ENCODE measurements around the gene HERC2. TPM values are rescaled to one million over a fixed set of nuclear protein-coding genes. Genes with fewer than 3 reads are reported as not detected.

HERC2 gene
- total and polyA plus RNA-seq, 2 of the 13 experiments (the other 11 are each of a cell fraction or from before 2014, with no cell fraction given) = 17.6 to 24.8 TPM

DNA sequence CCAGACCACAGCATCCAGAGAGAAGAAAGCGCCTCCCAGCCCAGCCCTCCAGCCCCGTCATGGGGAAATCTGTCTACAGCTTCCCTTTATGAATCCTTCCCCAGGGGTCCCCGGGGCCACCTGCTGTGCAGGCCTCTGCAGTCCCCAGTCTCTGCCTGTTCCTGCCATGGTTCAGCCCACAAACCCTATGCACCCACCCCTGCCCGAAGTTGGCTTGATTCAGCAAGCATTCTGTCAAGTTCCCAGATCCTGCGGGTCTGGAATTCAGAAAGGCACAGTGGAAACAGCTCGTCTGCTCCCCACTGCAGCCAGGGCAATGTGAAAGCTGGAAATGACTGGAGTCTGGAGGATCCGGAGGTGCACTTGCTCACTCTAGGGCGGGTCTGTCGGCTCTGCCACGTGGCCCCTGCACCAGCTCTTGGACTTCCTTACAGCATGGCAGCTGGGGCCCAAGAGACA lies 220.0 kb downstream of the HERC2 start (continued):
- TF ChIP-seq, protein P1, sequence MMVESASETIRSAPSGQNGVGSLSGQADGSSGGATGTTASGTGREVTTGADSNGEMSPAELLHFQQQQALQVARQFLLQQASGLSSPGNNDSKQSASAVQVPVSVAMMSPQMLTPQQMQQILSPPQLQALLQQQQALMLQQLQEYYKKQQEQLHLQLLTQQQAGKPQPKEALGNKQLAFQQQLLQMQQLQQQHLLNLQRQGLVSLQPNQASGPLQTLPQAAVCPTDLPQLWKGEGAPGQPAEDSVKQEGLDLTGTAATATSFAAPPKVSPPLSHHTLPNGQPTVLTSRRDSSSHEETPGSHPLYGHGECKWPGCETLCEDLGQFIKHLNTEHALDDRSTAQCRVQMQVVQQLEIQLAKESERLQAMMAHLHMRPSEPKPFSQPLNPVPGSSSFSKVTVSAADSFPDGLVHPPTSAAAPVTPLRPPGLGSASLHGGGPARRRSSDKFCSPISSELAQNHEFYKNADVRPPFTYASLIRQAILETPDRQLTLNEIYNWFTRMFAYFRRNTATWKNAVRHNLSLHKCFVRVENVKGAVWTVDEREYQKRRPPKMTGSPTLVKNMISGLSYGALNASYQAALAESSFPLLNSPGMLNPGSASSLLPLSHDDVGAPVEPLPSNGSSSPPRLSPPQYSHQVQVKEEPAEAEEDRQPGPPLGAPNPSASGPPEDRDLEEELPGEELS (CRISPR knock-in tag; IDR thresholded peaks at IDR 0.05) = no peak
- TF ChIP-seq HNRNPLL (IDR thresholded peaks at IDR 0.05; ENCODE audit: low read depth, low read length, poor library complexity, severe bottlenecking) = no peak
- no peak for TF ChIP-seq KDM2A (CRISPR knock-in tag; IDR thresholded peaks at IDR 0.05; ENCODE audit: borderline replicate concordance, low read depth)
- TF ChIP-seq, protein P2, sequence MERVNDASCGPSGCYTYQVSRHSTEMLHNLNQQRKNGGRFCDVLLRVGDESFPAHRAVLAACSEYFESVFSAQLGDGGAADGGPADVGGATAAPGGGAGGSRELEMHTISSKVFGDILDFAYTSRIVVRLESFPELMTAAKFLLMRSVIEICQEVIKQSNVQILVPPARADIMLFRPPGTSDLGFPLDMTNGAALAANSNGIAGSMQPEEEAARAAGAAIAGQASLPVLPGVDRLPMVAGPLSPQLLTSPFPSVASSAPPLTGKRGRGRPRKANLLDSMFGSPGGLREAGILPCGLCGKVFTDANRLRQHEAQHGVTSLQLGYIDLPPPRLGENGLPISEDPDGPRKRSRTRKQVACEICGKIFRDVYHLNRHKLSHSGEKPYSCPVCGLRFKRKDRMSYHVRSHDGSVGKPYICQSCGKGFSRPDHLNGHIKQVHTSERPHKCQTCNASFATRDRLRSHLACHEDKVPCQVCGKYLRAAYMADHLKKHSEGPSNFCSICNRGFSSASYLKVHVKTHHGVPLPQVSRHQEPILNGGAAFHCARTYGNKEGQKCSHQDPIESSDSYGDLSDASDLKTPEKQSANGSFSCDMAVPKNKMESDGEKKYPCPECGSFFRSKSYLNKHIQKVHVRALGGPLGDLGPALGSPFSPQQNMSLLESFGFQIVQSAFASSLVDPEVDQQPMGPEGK (CRISPR knock-in tag; IDR thresholded peaks at IDR 0.05) = no peak
- TF ChIP-seq, protein P3, sequence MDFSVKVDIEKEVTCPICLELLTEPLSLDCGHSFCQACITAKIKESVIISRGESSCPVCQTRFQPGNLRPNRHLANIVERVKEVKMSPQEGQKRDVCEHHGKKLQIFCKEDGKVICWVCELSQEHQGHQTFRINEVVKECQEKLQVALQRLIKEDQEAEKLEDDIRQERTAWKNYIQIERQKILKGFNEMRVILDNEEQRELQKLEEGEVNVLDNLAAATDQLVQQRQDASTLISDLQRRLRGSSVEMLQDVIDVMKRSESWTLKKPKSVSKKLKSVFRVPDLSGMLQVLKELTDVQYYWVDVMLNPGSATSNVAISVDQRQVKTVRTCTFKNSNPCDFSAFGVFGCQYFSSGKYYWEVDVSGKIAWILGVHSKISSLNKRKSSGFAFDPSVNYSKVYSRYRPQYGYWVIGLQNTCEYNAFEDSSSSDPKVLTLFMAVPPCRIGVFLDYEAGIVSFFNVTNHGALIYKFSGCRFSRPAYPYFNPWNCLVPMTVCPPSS (IDR thresholded peaks at IDR 0.05) = no peak

DNA sequence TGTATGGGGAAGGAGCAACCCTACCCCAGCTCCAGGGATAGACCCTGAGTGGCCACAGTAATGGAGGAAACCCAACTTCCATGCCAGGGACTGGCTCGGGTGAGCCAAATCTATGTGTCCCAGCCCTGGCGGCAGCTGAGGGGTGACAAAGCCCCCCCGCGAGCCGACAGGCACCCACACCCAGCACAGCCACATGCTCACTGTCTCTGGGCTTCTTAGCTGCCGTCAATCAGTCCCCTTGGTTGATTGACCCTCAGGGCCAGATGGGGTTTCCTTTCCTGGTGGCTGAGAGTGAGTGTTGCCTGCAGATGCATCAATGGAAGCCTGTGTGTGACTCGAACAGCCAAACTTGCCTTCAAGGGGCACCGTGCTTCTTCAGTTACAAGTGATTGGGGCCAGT lies 220.8 kb downstream of the HERC2 start:
- no TSS peak for BruUV-seq (replicated peaks)
- no peak overlapping the region for H3K27ac ChIP-seq (ENCODE audit: extremely low read length, insufficient read depth, low read length)
- peaks cover 32% of the 10 kb centered on the region for H3K4me1 ChIP-seq (ENCODE audit: insufficient read depth, low read length)
- H2AFZ ChIP-seq (ENCODE audit: low read length) = no peak overlapping the region
- no peaks in the 10 kb centered on the region for H4K20me1 ChIP-seq (ENCODE audit: insufficient read depth, low read length)
- intact Hi-C loops (cut with micrococcal nuclease; ENCODE audit: unreplicated experiment) = no loop called here
- no peaks in the 10 kb centered on the region for H3K9me3 ChIP-seq (ENCODE audit: low read length)
- FAIRE-seq (no peak), ATAC-seq (no peak), DNase-seq (ENCODE audit: low spot score) (no peak)
- in situ Hi-C loops (cut with HindIII; ENCODE audit: extremely low pct_ligation_motif_present, low pct_unique_long_range_greater_than_20kb) = no loop called here
- H3K27me3 ChIP-seq (ENCODE audit: control insufficient read depth in 1 of 2, insufficient read depth in 2 of 2, low read length in 2 of 2) = peaks cover 9 to 65% of the 10 kb centered on the region in 2 experiments; a peak in 4 of 5 replicates
- H3K79me2 ChIP-seq (ENCODE audit: insufficient read depth, low read length) = no peaks in the 10 kb centered on the region
- H3K4me3 ChIP-seq (replicated peaks in 1 of 3; ENCODE audit: insufficient read depth in 1 of 3, low read depth in 2 of 3, low read length in 3 of 3) = no peak overlapping the region
- H3K36me3 ChIP-seq (replicated peaks in 1 of 2; ENCODE audit: control insufficient read depth in 1 of 2, insufficient read depth in 2 of 2, low read length in 2 of 2) = no peaks in the 10 kb centered on the region
- no peak overlapping the region for H3K9ac ChIP-seq (ENCODE audit: insufficient read depth, low read depth, low read length)
- WGBS (ENCODE audit: low lambda C conversion rate) = 25% methylated on average over 3 of the region's 8 CpGs
- H3K4me2 ChIP-seq (ENCODE audit: low read depth, low read length) = no peak overlapping the region
- ChIA-PET CTCF (ENCODE audit: low intra/inter-chr PET ratio, low total read pairs) (no interaction called here), POLR2A (no interaction called here)
- TF ChIP-seq RAD51 (IDR thresholded peaks at IDR 0.05; ENCODE audit: borderline replicate concordance) = no peak
- TF ChIP-seq, protein P4, sequence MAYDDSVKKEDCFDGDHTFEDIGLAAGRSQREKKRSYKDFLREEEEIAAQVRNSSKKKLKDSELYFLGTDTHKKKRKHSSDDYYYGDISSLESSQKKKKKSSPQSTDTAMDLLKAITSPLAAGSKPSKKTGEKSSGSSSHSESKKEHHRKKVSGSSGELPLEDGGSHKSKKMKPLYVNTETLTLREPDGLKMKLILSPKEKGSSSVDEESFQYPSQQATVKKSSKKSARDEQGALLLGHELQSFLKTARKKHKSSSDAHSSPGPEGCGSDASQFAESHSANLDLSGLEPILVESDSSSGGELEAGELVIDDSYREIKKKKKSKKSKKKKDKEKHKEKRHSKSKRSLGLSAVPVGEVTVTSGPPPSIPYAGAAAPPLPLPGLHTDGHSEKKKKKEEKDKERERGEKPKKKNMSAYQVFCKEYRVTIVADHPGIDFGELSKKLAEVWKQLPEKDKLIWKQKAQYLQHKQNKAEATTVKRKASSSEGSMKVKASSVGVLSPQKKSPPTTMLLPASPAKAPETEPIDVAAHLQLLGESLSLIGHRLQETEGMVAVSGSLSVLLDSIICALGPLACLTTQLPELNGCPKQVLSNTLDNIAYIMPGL (CRISPR knock-in tag; IDR thresholded peaks at IDR 0.05; ENCODE audit: borderline replicate concordance in 1 of 2, low read depth in 1 of 2) = no peak
- TF ChIP-seq ZNF446 (CRISPR knock-in tag; IDR thresholded peaks at IDR 0.05) = no peak
- no peak for TF ChIP-seq ZNF17 (CRISPR knock-in tag; IDR thresholded peaks at IDR 0.05)
- no peak for TF ChIP-seq MEIS1 (CRISPR knock-in tag; IDR thresholded peaks at IDR 0.05; ENCODE audit: borderline replicate concordance)
- no peak for TF ChIP-seq ZNF83 (CRISPR knock-in tag; IDR thresholded peaks at IDR 0.05; ENCODE audit: borderline replicate concordance)
- no peak for TF ChIP-seq SAFB2 (CRISPR knock-in tag; IDR thresholded peaks at IDR 0.05; ENCODE audit: borderline replicate concordance, low read depth)
- TF ChIP-seq HIVEP1 (CRISPR knock-in tag; IDR thresholded peaks at IDR 0.05) = no peak
- TF ChIP-seq ZFP41 (CRISPR knock-in tag; IDR thresholded peaks at IDR 0.05; ENCODE audit: borderline replicate concordance) = no peak
- TF ChIP-seq TP53 (CRISPR knock-in tag; conservative IDR thresholded peaks at IDR 0.05) = no peak
- no peak for TF ChIP-seq NR2F2 (IDR thresholded peaks at IDR 0.05; ENCODE audit: borderline replicate concordance, low read depth)
- no peak for TF ChIP-seq RFX1 (IDR thresholded peaks at IDR 0.05)

All from HepG2 (cell line).